HG02973 (cell line): ENCODE data around the gene NCOA7.
"Not testable (repeated sequence)": the region's sequence is repeated elsewhere in the genome, so short reads cannot be mapped to it uniquely, and the experiment has no call there.

ENCODE experiments used
- ATAC-seq: cut with Tn5 transposase; IDR thresholded peaks from one replicate; pipeline ENCODE4 v1.9.1; 2021; ENCODE audit warnings: moderate library complexity; ENCODE audit not compliant: unreplicated experiment

The NCOA7 gene

GRCh38 chr6:125753937-125754259 is 36.9 kb upstream of the NCOA7 start:
- ATAC-seq, result no peak

- ATAC-seq, result no peak
These were observed 36.2 kb upstream of the NCOA7 start for GRCh38 chr6:125754566-125754965.

DNA sequence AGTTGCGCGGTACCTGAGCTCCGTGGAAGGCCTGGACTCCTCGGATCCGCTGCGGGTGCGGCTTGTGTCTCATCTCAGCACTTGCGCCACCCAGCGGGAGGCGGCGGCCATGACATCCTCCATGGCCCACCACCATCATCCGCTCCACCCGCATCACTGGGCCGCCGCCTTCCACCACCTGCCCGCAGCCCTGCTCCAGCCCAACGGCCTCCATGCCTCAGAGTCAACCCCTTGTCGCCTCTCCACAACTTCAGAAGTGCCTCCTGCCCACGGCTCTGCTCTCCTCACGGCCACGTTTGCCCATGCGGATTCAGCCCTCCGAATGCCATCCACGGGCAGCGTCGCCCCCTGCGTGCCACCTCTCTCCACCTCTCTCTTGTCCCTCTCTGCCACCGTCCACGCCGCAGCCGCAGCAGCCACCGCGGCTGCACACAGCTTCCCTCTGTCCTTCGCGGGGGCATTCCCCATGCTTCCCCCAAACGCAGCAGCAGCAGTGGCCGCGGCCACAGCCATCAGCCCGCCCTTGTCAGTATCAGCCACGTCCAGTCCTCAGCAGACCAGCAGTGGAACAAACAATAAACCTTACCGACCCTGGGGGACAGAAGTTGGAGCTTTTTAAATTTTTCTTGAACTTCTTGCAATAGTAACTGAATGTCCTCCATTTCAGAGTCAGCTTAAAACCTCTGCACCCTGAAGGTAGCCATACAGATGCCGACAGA is 31.4 kb upstream of the NCOA7 start:
- no peak for ATAC-seq

DNA sequence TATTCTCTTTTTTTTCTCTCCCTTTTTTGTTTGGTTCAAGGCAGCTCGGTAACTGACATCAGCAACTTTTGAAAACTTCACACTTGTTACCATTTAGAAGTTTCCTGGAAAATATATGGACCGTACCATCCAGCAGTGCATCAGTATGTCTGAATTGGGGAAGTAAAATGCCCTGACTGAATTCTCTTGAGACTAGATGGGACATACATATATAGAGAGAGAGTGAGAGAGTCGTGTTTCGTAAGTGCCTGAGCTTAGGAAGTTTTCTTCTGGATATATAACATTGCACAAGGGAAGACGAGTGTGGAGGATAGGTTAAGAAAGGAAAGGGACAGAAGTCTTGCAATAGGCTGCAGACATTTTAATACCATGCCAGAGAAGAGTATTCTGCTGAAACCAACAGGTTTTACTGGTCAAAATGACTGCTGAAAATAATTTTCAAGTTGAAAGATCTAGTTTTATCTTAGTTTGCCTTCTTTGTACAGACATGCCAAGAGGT is 30.8 kb upstream of the NCOA7 start:
- ATAC-seq, result no peak

DNA sequence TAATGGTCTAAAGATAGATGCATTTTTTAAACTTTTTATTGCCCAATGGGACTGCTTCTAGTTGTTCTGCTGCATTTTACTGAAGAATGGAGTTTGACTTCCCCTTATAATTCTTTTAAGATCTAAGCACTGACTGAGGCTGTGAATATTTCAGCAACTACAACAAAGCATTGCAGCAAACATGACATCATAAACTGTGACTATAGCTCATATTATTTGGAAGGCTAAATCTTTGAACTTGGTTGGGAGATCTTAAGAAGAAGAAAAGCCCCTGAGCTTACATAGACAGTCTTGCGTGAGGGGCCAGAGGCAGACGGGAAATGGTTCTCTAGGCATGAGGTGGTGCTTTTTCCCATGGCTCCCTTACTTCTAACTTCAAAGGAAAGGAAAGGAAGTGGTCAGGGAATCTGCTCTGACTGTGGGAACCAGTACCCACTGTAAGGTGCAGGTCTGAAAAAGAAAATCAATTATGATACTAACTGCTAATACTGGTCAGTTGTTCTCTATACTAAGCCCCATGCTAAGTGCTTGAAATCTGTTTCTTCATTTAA is 26.6 kb upstream of the NCOA7 start:
- ATAC-seq, result no peak

DNA sequence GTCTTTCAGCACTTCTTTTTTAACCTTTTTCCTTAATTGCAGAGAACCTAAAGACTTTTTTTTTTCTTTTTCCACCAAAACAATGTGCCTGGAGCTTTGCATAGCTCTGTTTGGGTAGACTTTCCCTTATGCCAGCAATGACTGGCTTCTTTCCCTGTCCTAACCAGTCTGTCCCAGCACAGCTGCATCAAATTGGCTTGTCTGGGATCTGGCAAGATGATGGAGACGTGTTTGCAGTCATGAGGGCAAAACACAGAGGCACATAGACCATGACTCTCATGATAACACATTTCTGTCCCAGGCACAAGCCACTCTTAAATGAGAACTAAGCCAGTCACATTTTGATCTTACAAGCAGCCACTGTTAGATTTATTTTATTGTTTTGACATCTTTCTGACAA is 24.8 kb upstream of the NCOA7 start:
- no peak for ATAC-seq

DNA sequence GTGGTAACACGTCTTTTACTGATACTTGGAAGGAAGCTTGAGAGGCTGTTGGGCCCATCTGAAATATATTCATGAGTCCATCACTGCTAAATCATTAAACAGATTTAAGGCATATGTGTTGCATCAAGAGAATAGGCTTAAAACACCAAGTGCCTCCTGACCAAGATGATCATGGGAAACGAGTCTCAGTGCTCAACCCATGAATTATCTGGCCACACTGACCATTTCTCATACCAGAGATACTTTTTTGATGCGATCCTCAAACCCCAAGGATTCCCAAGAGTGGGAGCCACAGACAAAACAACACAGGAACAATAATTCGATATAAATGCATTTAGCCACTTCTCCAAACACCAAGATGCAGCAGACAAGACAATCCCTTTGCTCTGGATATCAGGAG is 24.1 kb upstream of the NCOA7 start:
- no peak for ATAC-seq

DNA sequence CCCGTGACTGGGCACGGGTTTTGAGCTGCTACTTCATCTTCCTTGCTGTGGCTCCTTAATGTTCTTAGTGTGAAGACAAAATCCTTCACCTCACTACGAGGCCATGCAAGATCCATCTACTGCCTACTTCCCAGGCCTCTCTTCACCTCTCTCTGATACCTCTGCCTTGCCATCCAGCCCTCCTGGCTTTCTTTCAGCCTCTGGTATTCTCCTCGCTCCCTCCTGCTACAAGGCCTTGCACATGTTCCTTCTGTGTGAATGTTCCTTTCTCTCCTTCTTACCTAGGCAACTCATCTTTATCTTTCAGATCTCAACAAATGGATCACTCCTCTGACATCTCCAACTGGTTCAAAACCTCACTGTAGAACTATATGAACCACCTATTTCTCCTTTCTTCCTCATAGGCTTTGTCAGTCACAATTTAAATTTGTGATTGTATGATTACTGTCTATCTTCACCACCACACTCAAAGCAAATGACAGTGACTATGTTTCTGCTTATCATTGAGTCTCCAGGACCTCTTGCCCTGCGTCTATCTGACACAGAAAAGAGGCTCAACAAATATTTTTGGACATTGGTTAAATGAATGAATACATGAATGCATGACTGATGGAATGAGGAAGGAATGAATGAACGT is 21.5 kb upstream of the NCOA7 start:
- ATAC-seq, result no peak

DNA sequence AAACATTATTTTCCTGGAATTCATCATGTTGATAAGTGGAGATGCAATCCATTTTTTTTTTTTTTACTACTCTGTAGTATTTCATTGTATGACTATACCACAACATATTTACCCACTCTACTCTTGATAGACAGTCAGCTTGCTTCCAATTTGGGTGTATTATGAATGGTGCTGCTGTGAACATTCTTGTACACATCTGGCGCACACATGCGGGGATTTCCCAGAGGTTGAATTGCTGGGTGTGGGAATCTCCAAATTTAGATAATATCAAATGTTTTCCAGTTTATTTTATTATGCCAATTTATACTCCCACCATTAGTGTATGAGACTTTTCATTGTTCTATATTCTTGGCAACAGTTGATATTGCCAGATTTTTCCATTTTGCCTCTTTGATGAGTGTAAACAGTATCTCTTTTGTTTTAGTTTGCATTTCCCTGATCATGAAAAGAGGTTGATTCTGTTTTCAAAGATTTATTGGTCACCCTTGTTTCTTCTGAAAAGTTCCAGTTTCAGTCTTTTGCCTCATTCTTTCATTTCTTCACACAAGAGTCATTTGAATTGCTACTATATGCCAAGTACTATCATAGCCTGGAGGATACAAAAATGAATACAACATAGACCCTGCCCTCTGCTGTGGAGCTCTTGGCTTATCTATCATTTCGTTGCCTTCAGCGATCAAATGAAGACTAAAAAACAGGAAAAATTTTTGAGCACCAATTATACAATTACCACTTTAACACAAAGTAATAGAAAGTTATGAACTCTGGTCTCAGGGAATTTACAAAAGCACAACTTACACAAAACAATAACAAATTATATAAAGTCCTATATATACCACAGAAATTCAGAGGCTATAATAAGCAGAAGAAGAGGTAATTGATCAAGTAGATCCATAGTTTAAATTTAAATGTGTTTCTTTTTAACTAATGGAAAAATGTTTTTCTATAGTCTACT is 17.1 kb upstream of the NCOA7 start:
- no peak for ATAC-seq

GRCh38 chr6:125776107-125776826 is 14.5 kb upstream of the NCOA7 start:
- ATAC-seq, result not testable (repeated sequence)

GRCh38 chr6:125779924-125780539 is 10.7 kb upstream of the NCOA7 start:
- ATAC-seq, result peak; percentile 79

GRCh38 chr6:125780540-125781313 is 10.0 kb upstream of the NCOA7 start:
- peak; percentile 72 for ATAC-seq

- peak; percentile 38 for ATAC-seq
These were observed 9.4 kb upstream of the NCOA7 start for GRCh38 chr6:125781314-125781868.

DNA sequence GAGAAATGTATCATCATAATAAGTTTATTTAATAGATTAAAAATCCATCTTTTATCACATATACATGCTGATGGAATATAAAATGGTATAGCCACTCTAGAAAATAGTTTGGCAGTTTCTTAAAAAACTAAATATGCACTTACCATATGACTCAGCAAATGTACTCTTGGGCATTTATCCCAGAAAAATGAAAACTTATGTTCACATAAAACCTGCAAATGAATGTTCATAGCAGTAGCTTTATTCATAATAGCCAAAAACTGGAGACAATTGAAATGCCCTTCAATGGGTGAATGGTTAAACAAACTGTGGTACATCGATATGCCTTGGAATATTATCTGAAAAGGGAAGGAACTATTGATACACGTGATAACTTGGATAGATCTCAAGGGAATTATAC is 6.4 kb upstream of the NCOA7 start:
- ATAC-seq, result no peak

DNA sequence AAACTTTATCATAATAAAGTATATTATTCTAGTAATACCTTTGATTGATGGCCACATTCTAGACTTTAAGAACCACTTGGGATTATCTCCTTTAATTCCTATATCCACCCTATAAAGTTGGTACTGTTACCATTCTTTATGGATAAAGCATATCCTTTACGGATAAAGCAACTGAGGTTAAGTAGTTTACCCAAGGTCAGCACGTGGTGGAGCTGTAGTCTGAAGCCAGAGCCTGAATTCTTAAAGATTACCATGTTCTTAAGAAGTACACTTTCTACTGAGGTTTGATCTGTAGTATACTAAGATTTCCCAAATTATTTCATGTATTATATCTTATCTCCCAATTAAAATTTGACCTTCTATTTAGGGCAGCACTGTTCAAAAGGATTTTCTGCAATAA is 3.0 kb upstream of the NCOA7 start:
- ATAC-seq, result no peak

DNA sequence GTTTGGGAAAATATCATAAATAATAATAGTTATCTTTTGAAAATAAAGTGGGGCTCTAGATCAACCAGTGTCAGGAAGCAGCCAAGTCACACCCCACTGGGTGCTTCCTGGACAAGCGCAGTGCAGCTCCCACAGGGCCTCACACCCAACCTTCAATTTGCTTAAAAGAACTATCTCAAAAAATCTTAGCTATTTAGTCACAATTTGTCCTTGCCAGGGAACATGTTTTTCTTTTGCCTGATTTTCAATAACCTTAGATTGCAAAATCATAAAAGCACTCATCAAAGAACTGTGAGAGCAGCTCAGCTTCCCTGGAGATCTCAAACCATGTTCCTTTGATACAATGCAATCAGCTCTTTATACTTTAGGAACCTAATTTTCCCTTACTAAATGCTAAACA is 1.6 kb upstream of the NCOA7 start:
- no peak for ATAC-seq

DNA sequence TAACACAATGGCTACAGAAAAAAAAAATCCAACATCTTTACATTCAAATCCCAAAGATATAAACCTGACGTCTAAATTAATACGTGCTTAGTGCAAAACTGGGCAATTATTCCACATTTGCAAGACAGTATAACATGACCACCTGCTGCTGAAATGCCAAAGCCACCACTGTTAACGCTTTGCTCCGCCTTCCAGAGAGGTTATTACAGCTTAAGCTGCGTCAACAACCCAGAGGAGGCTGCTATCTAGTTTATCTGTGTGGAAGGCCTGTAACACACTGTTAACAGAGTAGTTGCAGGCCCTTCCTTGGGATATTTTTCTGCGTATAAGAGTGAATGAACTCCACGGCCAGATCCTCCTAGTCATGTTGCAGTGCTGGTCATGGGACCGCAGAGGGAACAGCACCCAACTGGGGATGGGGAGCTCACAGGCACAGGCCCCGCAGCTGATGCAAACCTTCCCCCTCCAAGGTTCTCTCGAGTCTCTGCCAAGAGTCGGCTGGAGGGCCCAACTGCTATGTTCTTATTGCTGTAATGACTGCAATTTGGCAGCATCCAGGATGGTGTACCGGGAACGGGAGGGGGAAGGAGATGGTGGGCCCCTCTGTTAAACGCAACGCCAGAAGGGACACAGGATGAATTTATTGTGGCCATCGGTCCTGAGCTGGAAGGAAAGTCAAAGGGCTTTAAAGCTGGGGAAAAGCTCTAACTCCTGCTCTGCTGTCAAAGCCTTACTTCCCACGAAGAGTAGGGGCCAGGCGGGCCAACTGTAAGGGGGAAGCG is 993 bp upstream of the NCOA7 start:
- peak; percentile 7 for ATAC-seq

GRCh38 chr6:125791151-125791819 is 525 bp downstream of the NCOA7 start:
- ATAC-seq, result peak; percentile 39
